Body of pancreas (tissue), 4 donors: ENCODE data around the gene PARS2.

Experiments
- CTCF ChIP-seq, 7 experiments: fragments of 450-650 bp in 4 of 7; fragments of 200-600 bp in 3 of 7; sonication (generic) in 3 of 7; IDR thresholded peaks; one replicate each; pipeline ENCODE4 v1.5.1; 2016 to 2019; ENCODE audit warnings: antibody characterized with exemption in 7 of 7
- POLR2A ChIP-seq, 3 donors: fragments of 450-650 bp; IDR thresholded peaks; one replicate each; pipeline ENCODE4 v1.6.1; 2016; ENCODE audit warnings: antibody characterized with exemption in 3 of 3, mild to moderate bottlenecking in 2 of 3

GRCh38 chr1:54741531-54741930 is 22.8 kb downstream of the PARS2 start:
- TF ChIP-seq POLR2A (IDR thresholded peaks at IDR 0.05) (no peak), CTCF (IDR thresholded peaks at IDR 0.05) (no peak)
